GM13977 (cell line): ENCODE data around the gene PPP1CA.
A peak's percentile ranks its signal among the peaks of the same experiment; 100 is the strongest.
"Not testable (repeated sequence)": the region's sequence is repeated elsewhere in the genome, so short reads cannot be mapped to it uniquely, and the experiment has no call there.

Experiments
- DNase-seq: peaks from one replicate; pipeline ENCODE4 v3.0.0; 2012; ENCODE audit warnings: low spot score
- in situ Hi-C: fragments of 300-500 bp; cut with MboI; formaldehyde crosslinking; loops from one replicate; pipeline ENCODE4 v1.12.0; 2022; ENCODE audit warnings: low sequenced_read_pairs, low pct_unique_long_range_greater_than_20kb, mixed read lengths, inconsistent platforms; ENCODE audit not compliant: unreplicated experiment
- TF ChIP-seq, protein P1 (sequence below): IDR thresholded peaks from 2 replicates; pipeline ENCODE4 v1.5.1; 2012; ENCODE audit warnings: mild to moderate bottlenecking, control low read depth; ENCODE audit not compliant: insufficient read depth; ENCODE audit errors: extremely low read depth, missing control alignments

PPP1CA gene

DNA sequence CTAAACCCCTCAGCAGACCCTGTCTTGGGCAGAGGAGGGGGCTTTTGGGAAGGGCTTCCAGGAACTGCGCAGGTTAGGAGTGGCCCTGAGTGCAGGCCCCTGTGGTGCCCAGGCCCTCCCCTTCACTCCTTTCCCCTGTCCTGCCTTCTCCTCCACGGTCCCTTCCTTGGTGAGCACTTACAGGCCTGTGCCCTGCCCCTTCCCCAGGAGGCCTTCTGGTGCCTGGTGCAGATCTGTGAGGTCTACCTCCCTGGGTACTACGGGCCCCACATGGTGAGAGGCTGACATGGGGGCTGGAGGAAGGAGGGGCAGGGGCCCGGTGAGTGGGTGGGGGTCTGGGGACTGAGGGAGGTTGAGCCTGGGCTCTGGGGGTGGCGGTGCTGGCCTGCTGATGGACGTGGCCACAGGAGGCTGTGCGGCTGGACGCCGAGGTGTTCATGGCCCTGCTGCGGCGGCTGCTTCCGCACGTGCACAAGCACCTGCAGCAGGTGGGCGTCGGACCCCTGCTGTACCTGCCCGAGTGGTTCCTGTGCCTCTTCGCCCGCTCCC is 4.8 kb upstream of the PPP1CA start:
- TF ChIP-seq, protein P1, sequence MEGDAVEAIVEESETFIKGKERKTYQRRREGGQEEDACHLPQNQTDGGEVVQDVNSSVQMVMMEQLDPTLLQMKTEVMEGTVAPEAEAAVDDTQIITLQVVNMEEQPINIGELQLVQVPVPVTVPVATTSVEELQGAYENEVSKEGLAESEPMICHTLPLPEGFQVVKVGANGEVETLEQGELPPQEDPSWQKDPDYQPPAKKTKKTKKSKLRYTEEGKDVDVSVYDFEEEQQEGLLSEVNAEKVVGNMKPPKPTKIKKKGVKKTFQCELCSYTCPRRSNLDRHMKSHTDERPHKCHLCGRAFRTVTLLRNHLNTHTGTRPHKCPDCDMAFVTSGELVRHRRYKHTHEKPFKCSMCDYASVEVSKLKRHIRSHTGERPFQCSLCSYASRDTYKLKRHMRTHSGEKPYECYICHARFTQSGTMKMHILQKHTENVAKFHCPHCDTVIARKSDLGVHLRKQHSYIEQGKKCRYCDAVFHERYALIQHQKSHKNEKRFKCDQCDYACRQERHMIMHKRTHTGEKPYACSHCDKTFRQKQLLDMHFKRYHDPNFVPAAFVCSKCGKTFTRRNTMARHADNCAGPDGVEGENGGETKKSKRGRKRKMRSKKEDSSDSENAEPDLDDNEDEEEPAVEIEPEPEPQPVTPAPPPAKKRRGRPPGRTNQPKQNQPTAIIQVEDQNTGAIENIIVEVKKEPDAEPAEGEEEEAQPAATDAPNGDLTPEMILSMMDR = no peak
- in situ Hi-C loops = loop anchor here (10.0 kb wide), 1 partner anchor 58 kb away; the partner anchor contains the start of gene TMEM134
- no peak for DNase-seq

DNA sequence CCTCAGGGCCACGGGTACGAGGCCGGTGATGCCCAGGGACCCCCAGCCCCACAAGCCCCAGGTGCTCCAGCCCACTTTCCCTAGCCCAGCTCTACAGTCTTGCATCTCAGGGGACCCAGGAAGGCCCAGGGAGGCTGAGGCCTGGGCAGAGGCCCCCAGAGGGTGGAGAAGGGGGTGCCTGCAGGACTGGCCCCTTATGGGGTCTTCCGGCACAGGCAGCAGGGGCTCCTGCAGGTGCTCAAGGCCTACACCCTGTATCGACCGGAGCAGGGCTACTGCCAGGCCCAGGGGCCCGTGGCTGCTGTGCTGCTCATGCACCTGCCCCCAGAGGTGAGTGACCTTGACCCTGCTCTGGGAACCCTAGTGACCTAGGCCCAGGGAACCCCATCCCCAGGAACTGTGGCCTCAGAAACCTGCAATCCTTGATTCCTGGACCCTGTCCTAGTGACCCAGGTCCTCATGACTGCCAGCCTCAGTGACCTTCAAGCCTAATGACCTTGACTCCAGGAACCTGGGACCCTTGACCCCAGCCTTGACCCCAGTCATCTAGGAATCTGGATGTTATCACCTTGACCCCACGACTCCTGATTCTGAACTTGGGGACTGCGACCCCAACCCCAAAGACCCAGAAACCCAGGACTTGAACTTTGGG is 4.2 kb upstream of the PPP1CA start:
- no peak for DNase-seq
- in situ Hi-C loops = loop anchor here (10.0 kb wide), 1 partner anchor 59 kb away; the partner anchor contains the start of gene TMEM134
- TF ChIP-seq, protein P1 = no peak

- in situ Hi-C loops = loop anchor here (10.0 kb wide), 1 partner anchor 60 kb away; the partner anchor contains the start of gene TMEM134
- DNase-seq = no peak
- TF ChIP-seq, protein P1 = no peak
Measured at GRCh38 chr11:67405196-67405567, 3.5 kb upstream of the PPP1CA start.

- DNase-seq = no peak
- TF ChIP-seq, protein P1 = no peak
- in situ Hi-C loops = loop anchor here (10.0 kb wide), 1 partner anchor 60 kb away; the partner anchor contains the start of gene TMEM134
Measured at GRCh38 chr11:67404515-67405195, 3.0 kb upstream of the PPP1CA start.

DNA sequence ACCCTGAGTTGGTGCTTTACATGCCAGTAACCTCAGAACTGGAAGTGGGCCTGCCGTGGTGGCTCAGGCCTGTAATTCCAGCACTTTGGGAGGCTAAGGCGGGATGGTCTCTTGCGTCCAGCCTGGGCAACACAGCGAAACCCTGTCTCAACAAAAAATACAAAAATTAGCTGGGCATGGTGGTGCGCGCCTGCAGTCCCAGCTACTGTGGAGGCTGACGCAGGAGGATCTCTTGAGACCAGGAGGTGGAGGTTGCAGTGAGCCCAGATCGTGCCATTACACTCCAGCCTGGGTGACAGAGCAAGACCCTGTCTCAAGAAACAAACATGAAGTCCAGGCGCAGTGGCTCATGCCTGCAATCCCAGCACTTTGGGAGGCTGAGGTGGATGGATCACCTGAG is 1.4 kb upstream of the PPP1CA start:
- DNase-seq = not testable (repeated sequence)
- in situ Hi-C loops = loop anchor here (10.0 kb wide), 1 partner anchor 62 kb away; the partner anchor contains the start of gene TMEM134

GRCh38 chr11:67402192-67402839 is 658 bp upstream of the PPP1CA start:
- not testable (repeated sequence) for DNase-seq
- in situ Hi-C loops = loop anchor here (10.0 kb wide), 1 partner anchor 62 kb away; the partner anchor contains the start of gene TMEM134

- in situ Hi-C loops = loop anchor here (10.0 kb wide), 1 partner anchor 64 kb away; the partner anchor contains the start of gene TMEM134
- TF ChIP-seq, protein P1 = no peak
- peak; percentile 48 for DNase-seq
Measured at GRCh38 chr11:67400942-67401494, 640 bp downstream of the PPP1CA start.
